Measurements from ENCODE around the gene ZSCAN30.

The ZSCAN30 gene

DNA sequence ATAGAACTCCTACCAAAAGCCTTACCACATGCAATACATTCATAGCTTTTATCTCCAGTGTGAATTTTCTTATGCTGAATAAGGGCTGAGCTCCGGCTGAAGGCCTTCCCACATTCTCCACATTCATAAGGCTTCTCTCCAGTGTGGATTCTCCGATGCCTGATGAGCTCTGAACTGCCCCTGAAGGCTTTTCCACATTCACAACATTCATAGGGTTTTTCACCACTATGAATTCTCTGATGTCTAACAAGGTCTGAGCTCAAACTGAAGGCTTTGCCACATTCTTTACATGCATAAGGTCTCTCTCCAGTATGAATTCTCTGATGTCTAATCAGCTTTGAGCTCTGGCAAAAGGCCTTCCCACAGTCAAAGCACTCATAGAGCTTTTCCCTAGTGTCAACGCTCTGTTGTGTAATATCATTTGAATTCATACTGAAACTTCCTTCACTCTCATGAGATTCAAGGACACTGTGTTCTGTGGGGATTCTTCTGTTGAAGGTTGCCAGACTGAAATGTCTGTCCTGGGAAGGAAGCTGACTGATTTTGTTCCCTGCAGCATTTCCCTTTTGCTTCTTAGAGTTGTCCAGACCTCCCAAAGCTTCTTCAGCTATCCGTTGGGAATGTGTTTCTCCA, 36.3 kb downstream of the ZSCAN30 start:
- no peaks in the 10 kb centered on the region for H3K27me3 ChIP-seq (ENCODE audit: control insufficient read depth in 1 of 2, insufficient read depth in 2 of 2, low read length in 2 of 2)
- no peaks in the 10 kb centered on the region for H3K9me3 ChIP-seq (ENCODE audit: control insufficient read depth in 2 of 2, low read length in 2 of 2)
- no peak overlapping the region for H3K4me3 ChIP-seq (ENCODE audit: low read length in 2 of 2)
- no peak overlapping the region for H3K9ac ChIP-seq (ENCODE audit: low read length in 2 of 2)
- no peak overlapping the region for H3K27ac ChIP-seq (ENCODE audit: low read length)
- H3K36me3 ChIP-seq (ENCODE audit: control insufficient read depth in 2 of 2, insufficient read depth in 2 of 2, low read length in 2 of 2): peaks cover 18 to 32% of the 10 kb centered on the region in 2 donors
- no peaks in the 10 kb centered on the region for H3K4me1 ChIP-seq (ENCODE audit: control insufficient read depth, insufficient read depth, low read length)

DNA sequence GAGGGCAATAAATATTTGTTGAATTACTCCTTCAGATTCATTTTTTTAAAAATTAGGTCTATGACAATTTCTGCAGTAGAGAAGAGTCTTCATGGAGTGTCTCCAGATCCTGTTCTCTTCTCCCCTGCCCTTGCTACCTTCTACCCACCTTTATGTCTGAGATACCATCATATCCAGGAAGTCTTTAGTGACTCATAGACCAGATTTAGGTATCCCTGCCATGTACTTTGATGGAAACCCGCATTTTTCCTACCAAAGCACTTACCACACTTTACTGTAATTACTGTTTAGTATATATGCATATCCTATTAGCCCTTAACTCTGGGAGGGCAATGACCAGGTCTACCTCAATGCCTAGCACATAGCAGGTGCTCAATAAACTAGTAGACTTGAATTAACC, 37.6 kb downstream of the ZSCAN30 start:
- peaks cover 24 to 34% of the 10 kb centered on the region in 2 donors for H3K36me3 ChIP-seq (ENCODE audit: control insufficient read depth in 2 of 2, insufficient read depth in 2 of 2, low read length in 2 of 2)
- H3K27ac ChIP-seq (ENCODE audit: low read length): no peak overlapping the region
- no peaks in the 10 kb centered on the region for H3K9me3 ChIP-seq (ENCODE audit: control insufficient read depth in 2 of 2, low read length in 2 of 2)
- no peak overlapping the region for H3K9ac ChIP-seq (ENCODE audit: low read length in 2 of 2)
- no peak overlapping the region for H3K4me3 ChIP-seq (ENCODE audit: low read length in 2 of 2)
- H3K27me3 ChIP-seq (ENCODE audit: control insufficient read depth in 1 of 2, insufficient read depth in 2 of 2, low read length in 2 of 2): no peaks in the 10 kb centered on the region
- H3K4me1 ChIP-seq (ENCODE audit: control insufficient read depth, insufficient read depth, low read length): no peaks in the 10 kb centered on the region

DNA sequence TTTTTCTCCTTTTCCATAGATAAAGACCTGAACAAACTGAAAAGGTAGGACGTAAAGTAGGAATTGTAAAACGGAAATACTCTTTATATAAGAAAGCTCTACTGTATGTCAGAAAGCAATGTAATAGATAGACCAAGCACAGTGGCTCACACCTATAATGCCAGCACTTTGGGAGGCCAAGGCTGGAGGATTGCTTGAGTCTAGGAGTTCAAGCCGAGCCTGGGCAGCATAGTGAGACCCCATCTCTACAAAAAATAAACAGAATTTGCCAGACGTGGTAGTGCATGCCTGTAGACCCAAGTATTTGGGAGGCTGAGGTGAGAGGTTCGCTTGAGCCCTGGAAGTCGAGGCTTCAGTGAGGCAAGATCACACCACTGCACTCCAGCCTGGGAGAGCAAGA, 41.6 kb downstream of the ZSCAN30 start:
- H3K27ac ChIP-seq (ENCODE audit: low read length): no peak overlapping the region
- H3K9me3 ChIP-seq (ENCODE audit: control insufficient read depth in 2 of 2, low read length in 2 of 2): no peaks in the 10 kb centered on the region
- H3K9ac ChIP-seq (ENCODE audit: low read length in 2 of 2): no peak overlapping the region
- no peaks in the 10 kb centered on the region for H3K4me1 ChIP-seq (ENCODE audit: control insufficient read depth, insufficient read depth, low read length)
- no peaks in the 10 kb centered on the region for H3K27me3 ChIP-seq (ENCODE audit: control insufficient read depth in 1 of 2, insufficient read depth in 2 of 2, low read length in 2 of 2)
- peaks cover 46 to 48% of the 10 kb centered on the region in 2 donors for H3K36me3 ChIP-seq (ENCODE audit: control insufficient read depth in 2 of 2, insufficient read depth in 2 of 2, low read length in 2 of 2)
- no peak overlapping the region for H3K4me3 ChIP-seq (ENCODE audit: low read length in 2 of 2)

DNA sequence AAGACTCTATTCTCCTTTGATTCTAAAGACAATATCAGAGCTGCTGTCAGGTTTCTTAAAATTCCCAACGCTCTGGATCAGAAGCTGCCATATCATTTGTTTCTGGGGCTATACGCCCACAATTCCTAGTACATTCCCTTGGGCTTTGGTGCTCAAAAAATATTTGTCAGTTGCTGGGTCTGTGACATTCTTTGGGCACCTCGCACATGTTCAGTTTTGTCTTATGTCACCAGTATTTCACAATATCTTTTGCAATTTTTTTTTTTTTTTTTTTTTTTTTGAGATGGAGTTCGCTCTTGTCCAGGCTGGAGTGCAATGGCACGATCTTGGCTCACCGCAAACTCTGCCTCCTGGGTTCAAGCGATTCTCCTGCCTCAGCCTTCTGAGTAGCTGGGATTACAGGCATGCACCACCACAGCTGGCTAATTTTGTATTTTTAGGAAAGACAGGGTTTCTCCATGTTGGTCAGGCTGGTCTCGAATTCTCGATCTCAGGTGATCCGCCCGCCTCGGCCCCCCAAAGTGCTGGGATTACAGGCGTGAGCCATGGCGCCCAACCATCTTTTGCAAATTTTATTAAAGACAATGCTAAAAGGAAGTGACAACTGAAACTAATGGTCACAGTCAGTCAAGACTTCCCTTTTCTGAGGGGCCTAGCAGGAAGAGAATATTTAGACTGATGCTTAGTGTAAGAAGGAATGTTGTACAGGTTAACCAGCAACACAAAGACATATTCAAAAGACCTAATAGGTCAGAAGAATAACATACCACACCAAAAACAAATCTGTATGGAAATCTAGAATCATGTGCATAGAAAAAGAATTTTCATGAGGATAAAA, 42.4 kb downstream of the ZSCAN30 start:
- H3K27ac ChIP-seq (ENCODE audit: low read length): no peak overlapping the region
- no peak overlapping the region for H3K4me3 ChIP-seq (ENCODE audit: low read length in 2 of 2)
- no peak overlapping the region for H3K9ac ChIP-seq (ENCODE audit: low read length in 2 of 2)
- no peaks in the 10 kb centered on the region for H3K27me3 ChIP-seq (ENCODE audit: control insufficient read depth in 1 of 2, insufficient read depth in 2 of 2, low read length in 2 of 2)
- peaks cover 47 to 52% of the 10 kb centered on the region in 2 donors for H3K36me3 ChIP-seq (ENCODE audit: control insufficient read depth in 2 of 2, insufficient read depth in 2 of 2, low read length in 2 of 2)
- peaks cover under 1% of the 10 kb centered on the region for H3K4me1 ChIP-seq (ENCODE audit: control insufficient read depth, insufficient read depth, low read length)
- H3K9me3 ChIP-seq (ENCODE audit: control insufficient read depth in 2 of 2, low read length in 2 of 2): no peaks in the 10 kb centered on the region

DNA sequence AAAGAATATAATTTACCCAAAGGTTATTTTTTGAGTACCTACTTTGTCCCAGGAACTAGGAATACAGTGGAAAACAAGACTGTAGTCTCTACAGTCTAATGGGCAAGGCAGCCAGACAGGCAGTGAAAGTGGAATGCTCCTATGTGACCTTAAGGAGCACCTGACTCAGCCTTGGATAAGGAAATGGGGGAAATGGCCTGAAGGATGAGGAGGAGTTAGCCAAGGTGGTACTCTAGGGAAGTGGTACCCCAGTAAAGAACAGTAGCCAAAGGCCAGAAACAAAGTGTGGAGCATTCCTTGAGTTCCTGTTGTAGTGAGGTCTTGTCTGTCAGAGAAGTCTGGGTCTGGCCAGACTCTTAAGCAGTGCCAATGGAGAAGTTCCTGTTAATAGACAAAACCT, 43.2 kb downstream of the ZSCAN30 start:
- Histone ChIP-seq H3K9me3 (ENCODE audit: control insufficient read depth in 2 of 2, low read length in 2 of 2) (no peaks in the 10 kb centered on the region), H3K27me3 (ENCODE audit: control insufficient read depth in 1 of 2, insufficient read depth in 2 of 2, low read length in 2 of 2) (no peaks in the 10 kb centered on the region), H3K4me1 (ENCODE audit: control insufficient read depth, insufficient read depth, low read length) (peaks cover 4% of the 10 kb centered on the region), H3K4me3 (ENCODE audit: low read length in 2 of 2) (no peak overlapping the region), H3K9ac (ENCODE audit: low read length in 2 of 2) (no peak overlapping the region), H3K36me3 (ENCODE audit: control insufficient read depth in 2 of 2, insufficient read depth in 2 of 2, low read length in 2 of 2) (peaks cover 46 to 52% of the 10 kb centered on the region in 2 donors), H3K27ac (ENCODE audit: low read length) (no peak overlapping the region)

DNA sequence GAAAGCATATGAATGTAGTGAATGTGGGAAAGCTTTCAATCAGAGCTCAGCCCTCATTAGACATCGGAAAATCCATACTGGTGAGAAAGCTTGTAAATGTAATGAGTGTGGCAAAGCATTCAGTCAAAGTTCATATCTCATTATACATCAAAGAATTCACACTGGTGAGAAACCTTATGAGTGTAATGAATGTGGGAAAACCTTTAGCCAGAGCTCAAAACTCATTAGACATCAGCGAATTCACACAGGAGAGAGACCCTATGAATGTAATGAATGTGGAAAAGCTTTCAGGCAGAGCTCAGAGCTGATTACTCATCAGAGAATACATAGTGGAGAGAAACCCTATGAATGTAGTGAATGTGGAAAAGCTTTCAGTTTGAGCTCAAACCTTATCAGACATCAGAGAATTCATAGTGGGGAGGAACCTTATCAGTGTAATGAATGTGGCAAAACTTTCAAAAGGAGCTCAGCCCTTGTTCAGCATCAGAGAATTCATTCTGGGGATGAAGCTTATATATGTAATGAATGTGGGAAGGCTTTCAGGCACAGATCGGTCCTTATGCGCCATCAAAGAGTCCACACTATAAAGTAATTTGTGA, 44.2 kb downstream of the ZSCAN30 start:
- Histone ChIP-seq H3K4me3 (ENCODE audit: low read length in 2 of 2) (no peak overlapping the region), H3K9me3 (ENCODE audit: control insufficient read depth in 2 of 2, low read length in 2 of 2) (no peaks in the 10 kb centered on the region), H3K27me3 (ENCODE audit: control insufficient read depth in 1 of 2, insufficient read depth in 2 of 2, low read length in 2 of 2) (no peaks in the 10 kb centered on the region), H3K4me1 (ENCODE audit: control insufficient read depth, insufficient read depth, low read length) (peaks cover 4% of the 10 kb centered on the region), H3K36me3 (ENCODE audit: control insufficient read depth in 2 of 2, insufficient read depth in 2 of 2, low read length in 2 of 2) (peaks cover 44 to 50% of the 10 kb centered on the region in 2 donors), H3K9ac (ENCODE audit: low read length in 2 of 2) (no peak overlapping the region), H3K27ac (ENCODE audit: low read length) (no peak overlapping the region)

DNA sequence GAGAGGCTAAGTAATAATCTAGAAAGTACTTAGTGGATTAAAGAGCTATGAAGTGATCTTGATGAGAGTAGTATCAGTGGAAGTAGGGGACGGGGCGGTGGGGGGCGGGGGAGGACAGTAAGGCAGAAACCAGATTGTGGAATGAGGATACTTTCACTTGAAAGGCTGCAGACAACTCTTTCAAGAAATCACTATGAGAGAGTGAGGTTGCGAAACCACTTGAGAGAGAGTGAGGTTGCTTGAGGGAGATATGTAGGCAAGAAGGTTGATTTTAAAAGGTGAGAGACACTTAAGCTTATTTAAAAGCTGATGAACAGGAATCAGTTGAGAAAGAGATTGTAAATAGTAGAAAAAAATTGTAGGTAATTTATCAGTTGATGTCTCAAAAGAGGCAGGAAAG, 45.4 kb downstream of the ZSCAN30 start:
- no peaks in the 10 kb centered on the region for H3K9me3 ChIP-seq (ENCODE audit: control insufficient read depth in 2 of 2, low read length in 2 of 2)
- H3K4me3 ChIP-seq (ENCODE audit: low read length in 2 of 2): no peak overlapping the region
- H3K9ac ChIP-seq (ENCODE audit: low read length in 2 of 2): no peak overlapping the region
- no peaks in the 10 kb centered on the region for H3K27me3 ChIP-seq (ENCODE audit: control insufficient read depth in 1 of 2, insufficient read depth in 2 of 2, low read length in 2 of 2)
- H3K27ac ChIP-seq (ENCODE audit: low read length): no peak overlapping the region
- peaks cover 44 to 47% of the 10 kb centered on the region in 2 donors for H3K36me3 ChIP-seq (ENCODE audit: control insufficient read depth in 2 of 2, insufficient read depth in 2 of 2, low read length in 2 of 2)
- peaks cover 6% of the 10 kb centered on the region for H3K4me1 ChIP-seq (ENCODE audit: control insufficient read depth, insufficient read depth, low read length)

DNA sequence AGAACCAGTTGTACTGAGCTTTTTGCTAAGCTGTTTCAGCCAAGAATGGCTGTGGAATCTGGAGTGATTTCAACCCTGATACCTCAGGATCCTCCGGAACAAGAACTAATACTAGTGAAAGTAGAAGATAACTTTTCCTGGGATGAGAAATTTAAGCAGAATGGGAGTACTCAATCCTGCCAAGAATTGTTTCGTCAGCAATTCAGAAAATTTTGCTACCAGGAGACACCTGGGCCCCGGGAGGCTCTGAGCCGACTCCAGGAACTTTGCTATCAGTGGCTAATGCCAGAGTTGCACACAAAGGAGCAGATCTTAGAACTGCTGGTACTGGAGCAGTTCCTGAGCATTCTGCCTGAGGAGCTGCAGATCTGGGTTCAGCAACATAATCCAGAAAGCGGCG, 47.6 kb downstream of the ZSCAN30 start:
- Histone ChIP-seq H3K4me3 (ENCODE audit: low read length in 2 of 2) (no peak overlapping the region), H3K27ac (ENCODE audit: low read length) (no peak overlapping the region), H3K36me3 (ENCODE audit: control insufficient read depth in 2 of 2, insufficient read depth in 2 of 2, low read length in 2 of 2) (peaks cover 35 to 38% of the 10 kb centered on the region in 2 donors), H3K9me3 (ENCODE audit: control insufficient read depth in 2 of 2, low read length in 2 of 2) (no peaks in the 10 kb centered on the region), H3K4me1 (ENCODE audit: control insufficient read depth, insufficient read depth, low read length) (peaks cover 6% of the 10 kb centered on the region), H3K9ac (ENCODE audit: low read length in 2 of 2) (no peak overlapping the region), H3K27me3 (ENCODE audit: control insufficient read depth in 1 of 2, insufficient read depth in 2 of 2, low read length in 2 of 2) (no peaks in the 10 kb centered on the region)

DNA sequence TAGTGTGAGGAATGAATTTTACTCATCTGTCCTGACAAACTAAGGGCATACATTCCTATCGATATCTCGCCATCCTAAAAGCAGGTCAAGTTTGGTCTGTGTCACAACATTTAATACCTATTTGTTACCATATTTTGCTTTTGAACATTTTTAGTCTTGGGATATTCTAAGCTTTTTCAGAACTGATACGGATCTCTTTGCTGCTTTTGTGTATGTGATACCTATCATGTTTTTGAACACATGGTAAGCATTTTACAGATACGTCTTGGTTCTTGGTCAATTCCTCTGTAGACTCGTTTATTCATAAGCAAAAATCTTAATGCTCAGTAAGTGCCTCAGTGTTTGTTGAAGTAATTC, 48.6 kb downstream of the ZSCAN30 start:
- H3K9ac ChIP-seq (ENCODE audit: low read length in 2 of 2): peak overlapping the region; percentile 93 to 97
- H3K27ac ChIP-seq (ENCODE audit: low read length): peak overlapping the region; percentile 92
- peaks cover 6% of the 10 kb centered on the region for H3K4me1 ChIP-seq (ENCODE audit: control insufficient read depth, insufficient read depth, low read length)
- peaks cover 29 to 34% of the 10 kb centered on the region in 2 donors for H3K36me3 ChIP-seq (ENCODE audit: control insufficient read depth in 2 of 2, insufficient read depth in 2 of 2, low read length in 2 of 2)
- no peaks in the 10 kb centered on the region for H3K27me3 ChIP-seq (ENCODE audit: control insufficient read depth in 1 of 2, insufficient read depth in 2 of 2, low read length in 2 of 2)
- H3K4me3 ChIP-seq (ENCODE audit: low read length in 2 of 2): peak overlapping the region; percentile 85 to 93
- H3K9me3 ChIP-seq (ENCODE audit: control insufficient read depth in 2 of 2, low read length in 2 of 2): no peaks in the 10 kb centered on the region

DNA sequence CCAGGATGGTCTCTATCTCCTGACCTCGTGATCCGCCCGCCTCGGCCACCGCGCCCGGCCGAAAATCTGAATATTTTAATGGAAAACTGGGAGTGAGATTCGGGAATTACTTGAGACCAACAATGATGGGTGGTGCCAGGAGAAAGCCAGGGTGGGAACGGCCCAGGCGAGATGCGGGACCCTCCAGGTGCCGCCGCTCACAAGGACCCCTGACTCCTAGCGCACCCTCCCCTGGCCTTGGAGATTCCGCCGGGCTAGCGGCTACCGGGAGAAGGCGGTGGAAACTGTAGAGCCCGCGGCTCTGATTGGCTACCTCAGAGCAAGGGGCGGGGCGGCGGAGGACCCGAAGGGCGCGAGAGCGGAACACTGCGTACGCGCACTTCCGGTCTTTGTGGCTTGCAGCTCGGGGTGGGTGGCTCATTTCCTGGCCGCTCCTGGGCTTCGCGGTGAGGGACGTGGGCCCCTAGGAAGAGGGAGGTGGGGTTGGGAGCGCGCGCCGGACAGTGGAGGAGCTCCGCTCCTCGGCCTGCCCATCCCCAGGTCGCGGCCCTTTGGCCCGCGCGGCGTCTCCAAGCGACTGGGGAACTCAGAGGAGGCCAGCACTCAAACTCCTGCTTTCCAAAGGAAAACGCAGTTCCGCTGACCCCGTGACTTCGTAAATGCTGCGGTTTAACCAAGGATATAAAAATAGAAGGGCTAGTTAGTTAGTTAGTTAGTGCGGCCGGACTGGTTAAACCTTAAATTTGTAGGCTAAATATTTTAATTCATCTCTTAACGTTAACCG, 49.2 kb downstream of the ZSCAN30 start, which contains the start of gene ZNF397:
ZNF397 (plus strand) TSS at position 371 of the 784 bp plus-strand sequence. CDS start 1,437 bp downstream, outside the sequence.
- peaks cover 6% of the 10 kb centered on the region for H3K4me1 ChIP-seq (ENCODE audit: control insufficient read depth, insufficient read depth, low read length)
- peak within 1 kb of the TSS; percentile 93 to 97 for H3K9ac ChIP-seq (ENCODE audit: low read length in 2 of 2)
- peaks cover 26 to 29% of the 10 kb centered on the region in 2 donors for H3K36me3 ChIP-seq (ENCODE audit: control insufficient read depth in 2 of 2, insufficient read depth in 2 of 2, low read length in 2 of 2)
- no peaks in the 10 kb centered on the region for H3K27me3 ChIP-seq (ENCODE audit: control insufficient read depth in 1 of 2, insufficient read depth in 2 of 2, low read length in 2 of 2)
- H3K9me3 ChIP-seq (ENCODE audit: control insufficient read depth in 2 of 2, low read length in 2 of 2): no peaks in the 10 kb centered on the region
- peak within 1 kb of the TSS; percentile 92 for H3K27ac ChIP-seq (ENCODE audit: low read length)
- H3K4me3 ChIP-seq (ENCODE audit: low read length in 2 of 2): peak within 1 kb of the TSS; percentile 85 to 93
